Measurements from ENCODE around the gene MATN3. TPM values are rescaled to one million over a fixed set of nuclear protein-coding genes. Genes with fewer than 3 reads are reported as not detected.

MATN3 gene
- total RNA-seq, 3 donors from 2014 or later (not counting 1 experiment from before 2014, with no cell fraction given) = not detected

GRCh38 chr2:20015482-20016083, 3.1 kb upstream of the MATN3 start:
- H3K27ac ChIP-seq (ENCODE audit: low read length) = no peak overlapping the region
- intact Hi-C loops (cut with micrococcal nuclease) = loop anchor here (1.0 to 5.0 kb wide), 2 partner anchors 58 to 83 kb away; no protein-coding TSS in a partner anchor
- H3K9me3 ChIP-seq (ENCODE audit: control insufficient read depth, insufficient read depth, low read length) = no peaks in the 10 kb centered on the region
- TF ChIP-seq CTCF (IDR thresholded peaks at IDR 0.05) = peak; percentile 66
- peaks cover 20% of the 10 kb centered on the region for H3K27me3 ChIP-seq (ENCODE audit: control insufficient read depth, insufficient read depth, low read length)
- H3K4me3 Mint-ChIP-seq = no peak overlapping the region
- no peak overlapping the region for H3K27ac Mint-ChIP-seq
- H3K4me1 ChIP-seq (ENCODE audit: control insufficient read depth, insufficient read depth, low read length) = peaks cover 10% of the 10 kb centered on the region
- no peak overlapping the region for H3K4me3 ChIP-seq (ENCODE audit: low read length)
- no peaks in the 10 kb centered on the region for H3K36me3 Mint-ChIP-seq
- no peaks in the 10 kb centered on the region for H3K9me3 Mint-ChIP-seq
- peaks cover 28 to 36% of the 10 kb centered on the region in 2 donors for H3K27me3 Mint-ChIP-seq (ENCODE audit: low read depth in 2 of 2)
- H3K4me1 Mint-ChIP-seq = peaks cover 7 to 10% of the 10 kb centered on the region in 2 donors
- DNase-seq (peak in 1 of 2 donors; percentile 69), ATAC-seq (peak; percentile 54 to 62 (median 54))
- 24% methylated on average over 2 of the region's 2 CpGs for WGBS (ENCODE audit: insufficient coverage)
- no peaks in the 10 kb centered on the region for H3K36me3 ChIP-seq (ENCODE audit: control insufficient read depth, insufficient read depth, low read length)

- peak overlapping the region; percentile 79 for H3K4me3 Mint-ChIP-seq
- no peaks in the 10 kb centered on the region for H3K36me3 Mint-ChIP-seq
- H3K9me3 ChIP-seq (ENCODE audit: control insufficient read depth, insufficient read depth, low read length) = no peaks in the 10 kb centered on the region
- intact Hi-C loops (cut with micrococcal nuclease) = no loop called here
- ATAC-seq (no peak), DNase-seq (peak in 1 of 2 donors; percentile 9)
- peaks cover 7 to 10% of the 10 kb centered on the region in 2 donors for H3K4me1 Mint-ChIP-seq
- no peaks in the 10 kb centered on the region for H3K36me3 ChIP-seq (ENCODE audit: control insufficient read depth, insufficient read depth, low read length)
- no peaks in the 10 kb centered on the region for H3K9me3 Mint-ChIP-seq
- no peak overlapping the region for H3K4me3 ChIP-seq (ENCODE audit: low read length)
- peaks cover 10% of the 10 kb centered on the region for H3K4me1 ChIP-seq (ENCODE audit: control insufficient read depth, insufficient read depth, low read length)
- H3K27me3 Mint-ChIP-seq (ENCODE audit: low read depth in 2 of 2) = peaks cover 37 to 49% of the 10 kb centered on the region in 2 donors
- TF ChIP-seq CTCF (IDR thresholded peaks at IDR 0.05) = no peak
- 44% methylated on average over 15 of the region's 15 CpGs for WGBS (ENCODE audit: insufficient coverage)
- peaks cover 20% of the 10 kb centered on the region for H3K27me3 ChIP-seq (ENCODE audit: control insufficient read depth, insufficient read depth, low read length)
- no peak overlapping the region for H3K27ac Mint-ChIP-seq
- H3K27ac ChIP-seq (ENCODE audit: low read length) = no peak overlapping the region
These were observed 820 bp upstream of the MATN3 start for GRCh38 chr2:20013126-20013849.

GRCh38 chr2:20012032-20012281, 511 bp downstream of the MATN3 start:
- no peak overlapping the region for H3K27ac ChIP-seq (ENCODE audit: low read length)
- peaks cover 20% of the 10 kb centered on the region for H3K27me3 ChIP-seq (ENCODE audit: control insufficient read depth, insufficient read depth, low read length)
- ATAC-seq (peak in 1 of 3 donors; percentile 22), DNase-seq (no peak)
- peak overlapping the region; percentile 74 for H3K4me3 Mint-ChIP-seq
- H3K36me3 Mint-ChIP-seq = no peaks in the 10 kb centered on the region
- H3K9me3 ChIP-seq (ENCODE audit: control insufficient read depth, insufficient read depth, low read length) = no peaks in the 10 kb centered on the region
- no peak overlapping the region for H3K27ac Mint-ChIP-seq
- peaks cover 47 to 59% of the 10 kb centered on the region in 2 donors for H3K27me3 Mint-ChIP-seq (ENCODE audit: low read depth in 2 of 2)
- no peak for TF ChIP-seq CTCF (IDR thresholded peaks at IDR 0.05)
- H3K36me3 ChIP-seq (ENCODE audit: control insufficient read depth, insufficient read depth, low read length) = no peaks in the 10 kb centered on the region
- H3K4me1 ChIP-seq (ENCODE audit: control insufficient read depth, insufficient read depth, low read length) = peaks cover 10% of the 10 kb centered on the region
- intact Hi-C loops (cut with micrococcal nuclease) = no loop called here
- no peaks in the 10 kb centered on the region for H3K9me3 Mint-ChIP-seq
- peaks cover 7 to 10% of the 10 kb centered on the region in 2 donors for H3K4me1 Mint-ChIP-seq
- no peak overlapping the region for H3K4me3 ChIP-seq (ENCODE audit: low read length)
- 40% methylated on average over 4 of the region's 4 CpGs for WGBS (ENCODE audit: insufficient coverage)

Data from natural killer cell (primary cell).